ENCODE data around the gene SMARCB1. TPM values are rescaled to one million over a fixed set of nuclear protein-coding genes. Genes with fewer than 3 reads are reported as not detected.
A peak's percentile ranks its signal among the peaks of the same experiment; 100 is the strongest.

Gene SMARCB1
- polyA plus RNA-seq, 1 donor, result 187 TPM

GRCh38 chr22:23831261-23831660 is 44.5 kb downstream of the SMARCB1 start:
- DNase-seq, result no peak

GRCh38 chr22:23831781-23832180 is 45.0 kb downstream of the SMARCB1 start:
- no peak for DNase-seq

GRCh38 chr22:23832226-23833016 is 45.7 kb downstream of the SMARCB1 start:
- DNase-seq, result no peak

- DNase-seq, result no peak
Observed at GRCh38 chr22:23833017-23833751, 46.4 kb downstream of the SMARCB1 start.

- DNase-seq, result no peak
Observed at GRCh38 chr22:23833911-23834317, 47.1 kb downstream of the SMARCB1 start.

- no peak for DNase-seq
Observed at GRCh38 chr22:23834406-23834792, 47.6 kb downstream of the SMARCB1 start.

GRCh38 chr22:23834793-23835483 is 48.2 kb downstream of the SMARCB1 start:
- DNase-seq, result no peak

- DNase-seq, result no peak
Observed at GRCh38 chr22:23835484-23836144, 48.8 kb downstream of the SMARCB1 start.

GRCh38 chr22:23836281-23836680 is 49.5 kb downstream of the SMARCB1 start:
- DNase-seq, result no peak

- DNase-seq, result no peak
Observed at GRCh38 chr22:23836692-23837495, 50.1 kb downstream of the SMARCB1 start.

- DNase-seq, result no peak
Observed at GRCh38 chr22:23837496-23837859, 50.7 kb downstream of the SMARCB1 start.

- no peak for DNase-seq
Observed at GRCh38 chr22:23837911-23838680, 51.3 kb downstream of the SMARCB1 start.

- DNase-seq, result peak; percentile 95
Observed at GRCh38 chr22:23838681-23839468, 52.1 kb downstream of the SMARCB1 start, which contains the start of gene DERL3. Gene DERL3 (minus strand): TSS chr22:23839006. CDS start chr22:23838987, 19 bp downstream.

- no peak for DNase-seq
Observed at GRCh38 chr22:23840026-23840425, 53.3 kb downstream of the SMARCB1 start.

- no peak for DNase-seq
Observed at GRCh38 chr22:23841292-23841691, 54.5 kb downstream of the SMARCB1 start.

GRCh38 chr22:23841736-23842445 is 55.1 kb downstream of the SMARCB1 start:
- peak; percentile 46 for DNase-seq

- no peak for DNase-seq
Observed at GRCh38 chr22:23842599-23842998, 55.8 kb downstream of the SMARCB1 start.

GRCh38 chr22:23844739-23845202 is 58.0 kb downstream of the SMARCB1 start:
- DNase-seq, result no peak

Measured in left kidney (tissue), 2 donors.